ENCODE measurements around the gene TCF21.
"Not testable (repeated sequence)": the region's sequence is repeated elsewhere in the genome, so short reads cannot be mapped to it uniquely, and the experiment has no call there.

Gene TCF21

DNA sequence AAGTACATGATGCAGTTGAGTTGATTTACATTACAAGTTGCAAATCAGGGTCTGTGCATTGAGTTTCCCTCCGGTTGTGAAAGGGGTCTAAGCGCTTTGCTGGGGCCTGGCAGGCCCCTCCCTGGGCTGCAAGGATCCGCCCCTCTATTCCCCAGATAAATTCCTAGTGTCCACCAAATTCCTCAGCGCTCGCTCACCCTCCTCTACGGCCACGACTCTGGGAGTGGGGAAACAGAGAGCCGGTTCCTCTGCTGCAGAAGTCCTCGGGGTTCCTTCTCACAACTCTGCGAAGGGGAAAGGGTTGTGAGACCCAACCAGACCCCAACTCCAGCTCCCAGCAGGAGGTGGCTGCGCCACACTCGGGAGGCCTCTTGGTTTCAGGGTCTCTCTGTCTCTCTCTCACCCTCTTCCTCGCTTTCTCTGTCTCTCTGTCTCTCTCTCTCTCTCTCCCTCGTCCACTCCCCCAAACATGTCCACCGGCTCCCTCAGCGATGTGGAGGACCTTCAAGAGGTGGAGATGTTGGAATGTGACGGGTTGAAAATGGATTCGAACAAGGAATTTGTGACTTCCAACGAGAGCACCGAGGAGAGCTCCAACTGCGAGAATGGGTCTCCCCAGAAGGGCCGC, at the start of gene TCF21:
Gene TCF21 (plus strand): TSS at position 185 of the 628 bp plus-strand sequence. CDS start 285 bp downstream, at position 470.
- DNase-seq: no peak

- no peak for DNase-seq
Measured at GRCh38 chr6:133841176-133841575, 47.7 kb upstream of the TCF21 start.

DNA sequence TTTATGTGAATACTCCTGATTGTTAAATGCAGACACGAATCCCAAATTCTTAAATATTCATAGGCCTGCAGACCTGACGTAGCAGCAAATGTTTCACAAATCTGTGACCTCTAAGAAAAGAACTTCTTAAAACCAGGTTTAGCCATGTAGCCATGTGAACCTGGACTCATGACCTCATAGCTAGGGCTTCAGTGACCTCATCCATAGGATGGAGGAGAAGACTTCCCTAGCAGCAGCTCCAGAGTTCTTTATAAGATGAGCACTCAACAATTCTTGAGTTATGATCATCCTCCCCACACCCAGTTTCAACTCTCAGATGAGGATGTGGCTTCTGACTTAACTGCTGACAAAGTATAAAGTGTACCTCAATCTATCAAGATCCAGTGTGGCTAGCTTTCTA, 45.8 kb upstream of the TCF21 start:
- no peak for DNase-seq

DNA sequence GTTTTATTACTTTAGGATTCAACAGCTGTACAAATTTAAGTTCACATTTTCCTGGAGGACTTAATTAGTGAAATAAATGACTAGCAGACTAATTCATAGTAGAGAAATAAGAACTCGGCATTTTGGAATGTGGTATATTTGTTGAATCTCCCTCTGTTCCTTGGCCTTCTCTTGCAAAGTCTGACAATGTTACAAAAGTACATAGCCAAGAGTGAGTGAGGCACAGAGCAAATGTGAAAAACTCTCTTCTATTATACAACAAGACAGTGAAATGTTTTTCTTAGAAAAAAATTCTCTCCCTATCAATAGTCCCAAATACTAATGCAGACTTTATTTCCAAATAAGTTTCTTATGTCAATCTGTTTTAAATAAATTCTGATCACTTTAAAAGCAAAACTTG, 44.2 kb upstream of the TCF21 start:
- DNase-seq: no peak

DNA sequence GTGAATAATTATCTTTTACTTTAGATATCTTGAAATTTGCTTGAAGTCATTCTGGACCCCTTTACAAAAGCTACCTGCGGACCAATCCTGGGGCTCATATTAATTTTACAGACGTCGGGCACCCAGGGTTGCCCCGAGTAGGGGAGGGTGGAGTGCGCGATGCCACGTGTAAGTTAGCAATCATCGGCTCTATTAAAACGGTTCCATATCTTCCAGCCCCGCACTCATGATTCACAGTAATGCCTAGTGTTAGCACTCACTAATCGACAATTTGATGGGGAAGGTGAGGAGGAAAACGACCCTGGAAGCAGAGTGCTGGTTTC, 34.9 kb upstream of the TCF21 start:
- no peak for DNase-seq

GRCh38 chr6:133854364-133855275, 34.3 kb upstream of the TCF21 start:
- DNase-seq: no peak

- no peak for DNase-seq
Measured at GRCh38 chr6:133855276-133855990, 33.5 kb upstream of the TCF21 start.

DNA sequence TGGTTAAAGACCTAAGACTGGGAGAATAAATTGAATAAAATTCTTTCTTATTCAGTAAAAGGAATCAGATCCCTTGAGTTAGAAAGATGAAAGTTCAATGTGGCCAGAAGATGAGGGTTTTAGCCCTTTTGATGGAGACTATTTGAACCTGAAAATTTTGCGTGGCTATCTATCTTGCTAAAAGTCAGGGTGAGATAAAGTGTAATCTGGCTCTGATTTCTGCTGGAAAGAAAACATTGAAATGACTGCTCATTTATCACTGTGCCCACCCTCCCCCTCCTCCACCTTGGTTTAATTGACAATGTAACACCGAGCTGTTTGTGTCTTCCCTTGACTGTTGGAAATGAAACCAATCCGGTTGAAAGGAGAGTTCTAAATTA, 32.9 kb upstream of the TCF21 start:
- no peak for DNase-seq

DNA sequence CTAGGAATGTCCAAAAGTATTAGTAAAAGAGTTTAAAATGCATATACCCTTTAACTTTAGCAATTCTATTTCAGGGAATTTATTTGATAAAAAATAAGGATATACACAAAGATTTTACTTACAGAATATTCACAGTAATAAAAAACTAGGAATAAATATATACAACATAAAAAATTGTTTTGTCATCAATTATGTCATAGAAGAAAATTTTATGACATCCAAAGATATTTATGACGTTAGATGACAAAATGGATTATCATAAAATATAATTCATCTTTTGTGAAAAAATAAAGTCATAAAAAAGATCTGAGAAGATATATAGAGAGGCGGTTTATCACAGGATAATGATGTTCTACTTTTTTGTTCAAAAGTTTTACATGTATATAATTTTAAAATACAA, 32.0 kb upstream of the TCF21 start:
- DNase-seq: no peak

- DNase-seq: no peak
Measured at GRCh38 chr6:133857696-133858095, 31.2 kb upstream of the TCF21 start.

DNA sequence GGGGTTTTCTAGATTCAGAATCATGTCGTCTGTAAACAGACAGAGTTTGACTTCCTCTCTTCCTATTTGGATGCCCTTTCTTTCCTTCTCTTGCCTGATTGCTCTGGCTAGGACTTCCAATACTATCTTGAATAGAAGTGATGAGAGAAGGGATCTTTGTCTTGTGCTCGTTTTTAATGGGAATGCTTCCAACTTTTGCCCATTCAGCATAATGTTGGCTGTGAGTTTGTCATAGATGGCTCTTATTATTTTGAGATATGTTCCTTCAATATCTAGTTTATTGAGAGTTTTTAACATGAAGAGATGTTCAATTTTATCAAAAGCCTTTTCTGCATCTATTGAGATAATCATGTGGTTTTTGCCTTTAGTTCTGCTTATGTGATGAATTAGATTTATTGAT, 27.6 kb upstream of the TCF21 start:
- not testable (repeated sequence) for DNase-seq

DNA sequence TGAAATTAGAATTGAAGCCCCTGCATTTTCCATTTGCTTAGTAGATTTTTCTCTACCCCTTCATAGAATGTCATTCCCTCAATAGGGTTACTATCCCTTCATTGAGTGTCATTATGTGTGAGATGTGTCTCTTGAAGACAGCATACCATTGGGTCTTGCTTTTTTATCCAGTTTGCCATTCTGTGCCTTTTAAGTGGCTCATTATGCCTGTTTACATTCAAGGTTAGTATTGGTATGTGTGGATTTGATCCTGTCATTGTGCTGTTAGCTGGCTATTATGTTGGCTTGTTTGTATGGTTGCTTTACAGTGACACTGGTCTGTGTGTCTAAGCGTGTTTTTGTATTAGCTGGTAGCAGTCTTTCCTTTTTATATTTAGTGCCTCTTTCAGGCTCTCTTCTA, 25.7 kb upstream of the TCF21 start:
- DNase-seq: no peak

DNA sequence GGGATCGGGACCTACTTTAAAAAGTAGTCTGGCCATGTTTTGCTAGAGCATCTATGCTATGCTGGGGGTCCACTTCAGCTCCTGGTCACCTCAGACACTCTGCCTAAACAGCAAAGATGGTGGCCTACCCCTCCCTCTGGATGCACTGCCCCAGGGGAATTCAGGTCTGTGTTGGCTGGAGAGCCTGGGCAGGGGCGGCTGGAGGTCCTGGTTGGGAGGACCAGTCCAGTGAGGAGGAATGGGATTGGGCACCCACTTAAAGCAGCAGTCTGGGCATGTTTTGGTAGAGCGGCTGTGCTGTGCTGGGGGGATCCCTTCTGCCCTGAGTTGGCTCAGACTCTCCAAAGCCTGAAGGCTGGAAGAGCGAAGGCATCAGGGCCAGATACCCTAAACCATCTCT, 23.2 kb upstream of the TCF21 start:
- no peak for DNase-seq

DNA sequence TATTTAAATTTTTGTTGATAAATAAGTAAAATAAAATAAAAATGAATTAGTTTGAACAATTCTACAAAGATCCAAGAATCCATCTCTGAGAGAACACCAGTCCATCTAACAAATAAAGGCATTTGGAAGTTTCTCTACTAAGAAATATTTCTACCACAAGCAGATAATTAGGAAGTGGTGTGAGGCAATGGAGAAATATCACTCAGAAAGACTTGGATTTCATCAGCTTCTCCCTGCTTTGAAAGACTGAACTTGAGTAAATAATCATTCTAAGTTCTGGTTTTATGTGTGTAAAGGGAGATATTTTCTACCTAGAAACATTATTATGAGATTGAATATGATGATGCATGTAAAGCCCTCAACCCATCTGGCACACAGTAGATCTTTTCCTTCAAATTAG, 17.8 kb upstream of the TCF21 start:
- DNase-seq: no peak

DNA sequence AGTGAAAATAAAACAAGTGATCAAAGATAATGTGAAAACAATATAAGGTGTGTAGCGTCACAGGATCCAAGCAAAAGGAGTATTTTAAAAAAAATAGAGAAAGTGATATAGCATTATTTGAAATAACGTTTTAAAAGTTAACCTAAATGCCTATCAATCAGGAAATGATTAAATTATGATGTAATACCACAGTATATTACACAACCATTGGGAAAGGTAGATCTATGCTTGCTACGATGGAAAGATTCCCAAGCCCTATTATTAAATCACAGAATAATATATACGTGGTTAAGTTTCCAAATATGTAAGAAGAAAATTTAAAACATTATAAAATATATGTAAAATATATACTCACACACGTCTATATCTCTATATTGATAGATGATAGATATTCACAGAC, 15.4 kb upstream of the TCF21 start:
- DNase-seq: no peak

DNA sequence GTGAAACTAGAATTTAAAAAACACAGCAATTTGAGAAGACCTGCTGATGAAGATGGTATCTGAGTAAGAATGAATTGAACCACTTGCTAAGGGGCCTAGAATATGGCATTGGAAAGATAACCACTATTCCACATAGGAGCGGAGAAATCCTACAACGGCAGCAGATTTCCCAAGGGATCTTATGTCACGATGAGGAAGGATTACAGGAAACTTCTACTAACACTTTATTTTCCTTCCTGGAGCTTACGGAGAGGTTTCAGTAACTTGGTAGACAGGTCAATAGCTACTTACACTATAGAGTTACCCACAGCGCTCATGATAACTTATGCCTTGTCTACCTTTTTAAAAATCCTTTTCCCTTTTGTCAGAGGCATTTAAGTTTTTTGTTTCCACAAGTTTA, 11.8 kb upstream of the TCF21 start:
- DNase-seq: no peak

DNA sequence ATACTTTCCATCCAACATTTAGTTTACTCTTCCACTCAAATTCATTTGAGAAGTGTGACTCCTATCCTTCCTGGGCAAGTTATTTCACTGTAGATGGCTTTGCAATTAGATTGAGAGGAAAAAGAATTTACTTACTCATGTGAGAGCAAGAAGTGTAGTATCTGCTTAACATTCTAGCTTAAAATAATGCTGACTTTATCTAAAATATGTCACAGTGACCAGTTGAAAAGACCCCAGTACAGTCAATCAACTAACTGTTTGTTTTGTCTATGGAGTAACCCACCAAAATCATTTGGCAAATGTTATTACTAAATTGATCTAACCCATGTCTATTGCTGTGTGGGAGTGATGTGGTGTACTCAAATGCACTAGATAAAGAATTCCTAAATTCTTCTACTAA, 8.9 kb upstream of the TCF21 start:
- no peak for DNase-seq

- DNase-seq: no peak
Measured at GRCh38 chr6:133880896-133881295, 8.0 kb upstream of the TCF21 start.

DNA sequence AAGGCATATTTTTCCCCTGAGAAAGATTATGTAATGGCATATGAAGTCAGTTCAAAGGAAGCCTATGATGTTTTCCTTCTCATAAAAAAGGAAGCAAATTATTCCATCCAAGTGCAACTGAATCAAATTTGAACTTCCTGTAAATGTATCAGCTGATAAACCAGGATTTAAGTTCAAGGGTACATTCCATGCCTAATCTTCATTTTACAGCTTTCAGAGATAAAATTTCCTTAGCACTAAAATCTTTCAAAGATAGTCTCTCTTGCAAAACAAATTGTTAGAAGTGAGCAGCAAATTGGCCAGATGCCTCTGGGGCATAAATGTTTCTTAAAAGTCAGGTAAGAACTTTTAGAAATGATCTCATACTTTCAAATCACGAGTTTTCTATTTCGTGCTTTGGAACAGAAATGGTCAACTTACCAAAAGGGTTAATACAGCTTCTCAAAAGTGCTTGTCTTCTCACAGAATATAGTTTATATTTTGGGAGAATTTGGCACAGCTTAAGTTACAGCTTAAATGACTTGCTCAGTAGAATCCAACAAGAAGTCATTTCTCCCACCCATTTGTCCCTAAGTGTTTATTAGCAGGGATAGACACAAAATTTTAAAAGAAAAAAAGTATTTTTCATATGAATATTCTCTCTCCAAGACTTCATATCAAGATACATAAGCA, 2.7 kb upstream of the TCF21 start:
- DNase-seq: no peak

DNA sequence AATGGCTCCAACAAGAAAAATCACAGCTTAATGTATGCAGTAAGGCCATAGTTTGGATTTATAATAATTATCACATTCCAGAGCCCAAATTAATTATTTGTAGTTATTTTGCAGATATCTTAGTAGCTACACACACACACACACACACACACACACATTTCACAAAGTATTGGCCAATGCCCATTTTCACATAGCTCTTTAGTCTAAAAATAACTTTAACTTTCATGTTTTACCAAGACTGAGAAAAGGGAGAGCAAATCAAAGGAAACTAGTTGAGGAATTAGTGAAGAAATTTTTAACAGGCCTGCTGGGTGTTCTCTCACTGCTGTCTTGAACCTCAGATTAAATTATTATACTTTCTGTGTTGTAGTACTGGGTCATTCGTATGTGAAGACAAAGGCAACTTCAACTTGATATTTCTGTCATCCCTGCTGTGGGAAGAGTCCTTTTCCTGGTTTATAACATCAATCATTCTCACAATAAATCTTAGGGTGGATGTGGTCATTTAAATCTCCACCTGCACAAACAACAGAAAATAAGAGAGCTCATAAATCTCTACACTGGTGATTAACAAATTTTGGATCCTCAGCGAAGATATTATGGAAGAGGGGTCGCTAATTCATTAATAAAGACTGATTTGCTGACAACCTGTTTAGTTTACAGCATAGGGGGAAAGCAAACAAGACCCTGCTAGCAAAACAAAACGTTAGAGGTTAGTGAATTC, 1.6 kb upstream of the TCF21 start:
- DNase-seq: no peak

GRCh38 chr6:133887880-133888230, 1.1 kb upstream of the TCF21 start:
- no peak for DNase-seq

DNA sequence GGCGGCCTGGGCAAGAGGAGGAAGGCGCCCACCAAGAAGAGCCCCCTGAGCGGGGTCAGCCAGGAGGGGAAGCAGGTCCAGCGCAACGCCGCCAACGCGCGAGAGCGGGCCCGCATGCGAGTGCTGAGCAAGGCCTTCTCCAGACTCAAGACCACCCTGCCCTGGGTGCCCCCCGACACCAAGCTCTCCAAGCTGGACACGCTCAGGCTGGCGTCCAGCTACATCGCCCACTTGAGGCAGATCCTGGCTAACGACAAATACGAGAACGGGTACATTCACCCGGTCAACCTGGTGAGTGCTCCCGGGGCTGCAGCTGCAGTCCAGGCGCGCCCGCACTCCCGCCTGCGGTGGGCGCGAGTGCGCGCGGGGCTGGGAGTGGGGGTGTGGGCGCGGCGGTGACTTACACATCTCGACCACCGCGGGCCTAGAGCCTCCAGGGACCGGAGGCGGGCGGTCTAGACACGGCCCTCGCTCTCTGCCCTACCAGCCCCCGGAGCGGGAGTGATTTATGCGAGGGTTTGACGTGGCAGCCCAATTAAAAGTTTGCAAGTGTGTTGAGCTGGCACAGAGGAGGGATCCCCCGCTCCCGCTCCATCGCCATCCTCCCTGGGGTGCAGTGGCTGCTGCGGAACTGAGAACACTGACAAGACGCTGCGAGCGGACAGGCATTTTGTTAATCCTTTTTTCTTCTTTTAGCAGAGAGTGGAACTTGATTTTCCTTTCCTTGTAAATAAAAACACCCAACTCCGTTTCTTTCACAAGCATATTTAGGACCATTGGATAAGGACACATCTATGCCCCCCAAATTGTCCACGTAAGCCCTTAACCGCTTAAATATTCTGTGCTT, 867 bp downstream of the TCF21 start:
- DNase-seq: no peak
